ENCODE data around the gene UMODL1. TPM values are rescaled to one million over a fixed set of nuclear protein-coding genes. Genes with fewer than 3 reads are reported as not detected.

Gene UMODL1
- total RNA-seq, 1 donor from 2014 or later: not detected

DNA sequence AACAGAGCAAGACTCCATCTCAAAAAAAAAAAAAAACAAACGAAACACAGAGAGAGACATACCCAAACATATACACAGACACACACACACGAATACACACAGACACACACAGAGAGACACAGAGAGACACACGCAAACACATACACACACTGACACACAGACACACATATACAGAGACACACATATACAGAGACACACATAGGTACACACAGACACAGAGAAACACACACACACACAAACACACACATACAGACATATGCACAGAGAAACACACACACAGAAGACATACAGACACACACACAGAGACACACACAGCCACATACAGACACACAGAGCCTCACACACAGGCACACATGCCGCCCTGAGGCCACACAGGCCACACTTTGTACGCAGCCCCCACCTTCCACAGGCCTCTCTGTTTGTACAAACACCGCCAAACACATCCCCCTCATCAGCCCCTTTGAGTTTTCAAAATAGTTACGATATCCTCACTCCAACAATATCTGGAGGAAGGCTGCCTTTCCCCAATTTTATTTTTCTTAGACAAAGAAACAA, 90.4 kb downstream of the UMODL1 start:
- TF ChIP-seq EZH2 (IDR thresholded peaks at IDR 0.05): no peak
- TF ChIP-seq, protein P1, sequence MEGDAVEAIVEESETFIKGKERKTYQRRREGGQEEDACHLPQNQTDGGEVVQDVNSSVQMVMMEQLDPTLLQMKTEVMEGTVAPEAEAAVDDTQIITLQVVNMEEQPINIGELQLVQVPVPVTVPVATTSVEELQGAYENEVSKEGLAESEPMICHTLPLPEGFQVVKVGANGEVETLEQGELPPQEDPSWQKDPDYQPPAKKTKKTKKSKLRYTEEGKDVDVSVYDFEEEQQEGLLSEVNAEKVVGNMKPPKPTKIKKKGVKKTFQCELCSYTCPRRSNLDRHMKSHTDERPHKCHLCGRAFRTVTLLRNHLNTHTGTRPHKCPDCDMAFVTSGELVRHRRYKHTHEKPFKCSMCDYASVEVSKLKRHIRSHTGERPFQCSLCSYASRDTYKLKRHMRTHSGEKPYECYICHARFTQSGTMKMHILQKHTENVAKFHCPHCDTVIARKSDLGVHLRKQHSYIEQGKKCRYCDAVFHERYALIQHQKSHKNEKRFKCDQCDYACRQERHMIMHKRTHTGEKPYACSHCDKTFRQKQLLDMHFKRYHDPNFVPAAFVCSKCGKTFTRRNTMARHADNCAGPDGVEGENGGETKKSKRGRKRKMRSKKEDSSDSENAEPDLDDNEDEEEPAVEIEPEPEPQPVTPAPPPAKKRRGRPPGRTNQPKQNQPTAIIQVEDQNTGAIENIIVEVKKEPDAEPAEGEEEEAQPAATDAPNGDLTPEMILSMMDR (IDR thresholded peaks at IDR 0.05): no peak
- TF ChIP-seq EZH2phosphoT487 (IDR thresholded peaks at IDR 0.05): no peak
- no peak for DNase-seq (ENCODE audit: low spot score)
- Histone ChIP-seq H3K9me3 (ENCODE audit: low read depth) (no peaks in the 10 kb centered on the region), H3K27me3 (no peaks in the 10 kb centered on the region), H4K20me1 (ENCODE audit: low read depth) (no peaks in the 10 kb centered on the region), H2AFZ (replicated peaks) (peak overlapping the region; percentile 97), H3K4me3 (no peak overlapping the region), H3K27ac (no peak overlapping the region), H3K36me3 (no peaks in the 10 kb centered on the region), H3F3A (ENCODE audit: low read depth) (peaks cover 7% of the 10 kb centered on the region), H3K79me2 (ENCODE audit: low read depth) (no peaks in the 10 kb centered on the region), H3K4me2 (no peak overlapping the region), H3K4me1 (peaks cover 11% of the 10 kb centered on the region), H3K9ac (no peak overlapping the region)
- Mint-ChIP-seq H3K27ac (peak overlapping the region; percentile 94), H3K36me3 (no peaks in the 10 kb centered on the region), H3K9me3 (no peaks in the 10 kb centered on the region), H3K4me3 (peak overlapping the region; percentile 19), H3K27me3 (ENCODE audit: insufficient read depth, low read depth) (peaks cover 11% of the 10 kb centered on the region), H3K4me1 (peaks cover 37% of the 10 kb centered on the region)

DNA sequence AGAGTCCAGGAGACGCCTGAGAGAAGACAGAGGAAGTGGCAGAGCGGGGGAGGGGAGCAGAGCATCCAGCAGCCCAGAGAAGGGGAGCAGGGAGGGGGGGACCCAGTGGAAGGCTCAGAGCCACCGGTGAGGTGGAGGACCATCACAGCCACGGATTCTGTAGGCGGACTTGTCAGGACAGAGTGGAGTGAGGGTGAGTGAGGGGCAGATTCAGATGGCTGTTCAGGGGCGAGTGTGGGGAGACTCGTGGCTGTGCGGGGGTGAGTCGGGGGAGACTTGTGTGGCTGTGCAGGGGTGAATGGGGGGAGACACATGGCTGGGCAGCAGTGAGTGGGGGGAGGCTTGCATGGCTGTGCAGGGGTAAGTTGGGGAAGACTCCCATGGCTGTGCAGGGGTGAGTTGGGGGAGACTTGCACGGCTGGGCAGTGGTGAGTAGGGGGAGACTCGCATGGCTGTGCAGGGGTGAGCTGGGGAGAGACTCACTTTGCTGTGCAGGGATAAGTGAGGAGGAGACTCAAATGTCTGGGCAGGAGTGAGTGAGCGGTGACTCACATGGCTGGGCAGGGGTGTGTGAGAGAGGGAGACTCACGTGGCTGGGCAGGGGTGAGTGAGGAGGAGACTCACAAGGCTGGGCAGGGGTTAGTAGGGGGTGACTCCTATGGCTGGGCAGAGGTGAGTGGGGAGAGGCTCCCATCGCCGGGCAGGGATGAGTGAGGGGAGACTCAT, 91.0 kb downstream of the UMODL1 start:
- H3K36me3 Mint-ChIP-seq: no peaks in the 10 kb centered on the region
- H3K27ac Mint-ChIP-seq: peak overlapping the region; percentile 94
- H3K9me3 Mint-ChIP-seq: no peaks in the 10 kb centered on the region
- peak overlapping the region; percentile 8 for H3K4me3 Mint-ChIP-seq
- Histone ChIP-seq H3F3A (ENCODE audit: low read depth) (peaks cover 5% of the 10 kb centered on the region), H3K36me3 (no peaks in the 10 kb centered on the region), H4K20me1 (ENCODE audit: low read depth) (no peaks in the 10 kb centered on the region), H3K9me3 (ENCODE audit: low read depth) (no peaks in the 10 kb centered on the region), H3K4me3 (no peak overlapping the region), H2AFZ (replicated peaks) (peak overlapping the region; percentile 97), H3K27me3 (no peaks in the 10 kb centered on the region), H3K4me1 (peaks cover 10% of the 10 kb centered on the region), H3K9ac (no peak overlapping the region), H3K79me2 (ENCODE audit: low read depth) (no peaks in the 10 kb centered on the region), H3K27ac (no peak overlapping the region), H3K4me2 (no peak overlapping the region)
- H3K4me1 Mint-ChIP-seq: peaks cover 32% of the 10 kb centered on the region
- TF ChIP-seq EZH2 (IDR thresholded peaks at IDR 0.05) (no peak), EZH2phosphoT487 (IDR thresholded peaks at IDR 0.05) (no peak)
- DNase-seq (ENCODE audit: low spot score): peak; percentile 22
- H3K27me3 Mint-ChIP-seq (ENCODE audit: insufficient read depth, low read depth): peaks cover 11% of the 10 kb centered on the region

DNA sequence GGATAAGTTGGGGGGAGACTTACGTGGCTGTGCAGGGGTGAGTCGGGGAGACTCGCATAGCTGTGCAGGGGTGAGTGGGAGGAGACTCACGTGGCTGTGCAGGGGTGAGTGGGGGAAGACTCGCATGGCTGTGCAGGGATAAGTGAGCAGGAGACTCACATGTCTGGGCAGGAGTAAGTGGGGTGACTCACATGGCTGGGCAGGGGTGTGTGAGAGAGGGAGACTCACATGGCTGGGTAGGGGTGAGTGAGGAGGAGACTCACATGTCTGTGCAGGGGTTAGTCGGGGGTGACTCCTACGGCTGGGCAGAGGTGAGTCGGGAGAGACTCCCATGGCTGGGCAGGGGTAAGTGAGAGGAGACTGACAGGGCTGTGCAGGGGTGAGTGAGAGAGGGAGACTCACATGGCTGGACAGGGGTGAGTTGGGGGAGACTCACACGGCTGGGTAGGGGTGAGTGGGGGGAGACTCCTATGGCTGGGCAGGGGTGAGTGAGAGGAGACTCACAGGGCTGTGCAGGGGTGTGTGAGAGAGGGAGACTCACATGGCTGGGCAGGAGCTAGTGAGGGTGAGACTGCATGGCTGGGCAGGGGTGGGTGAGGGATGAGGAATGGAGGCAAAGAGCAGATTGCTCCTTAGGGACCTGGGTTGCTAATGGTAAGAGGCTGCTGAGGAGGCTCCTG, 91.9 kb downstream of the UMODL1 start:
- H3K9me3 ChIP-seq (ENCODE audit: low read depth): no peaks in the 10 kb centered on the region
- no peaks in the 10 kb centered on the region for H3K9me3 Mint-ChIP-seq
- H3K9ac ChIP-seq: no peak overlapping the region
- H3F3A ChIP-seq (ENCODE audit: low read depth): peaks cover 3% of the 10 kb centered on the region
- H3K27me3 ChIP-seq: no peaks in the 10 kb centered on the region
- H3K27me3 Mint-ChIP-seq (ENCODE audit: insufficient read depth, low read depth): peaks cover 11% of the 10 kb centered on the region
- no peak overlapping the region for H2AFZ ChIP-seq (replicated peaks)
- no peak overlapping the region for H3K4me3 ChIP-seq
- no peak overlapping the region for H3K4me2 ChIP-seq
- H4K20me1 ChIP-seq (ENCODE audit: low read depth): no peaks in the 10 kb centered on the region
- peak overlapping the region; percentile 8 for H3K4me3 Mint-ChIP-seq
- H3K27ac ChIP-seq: no peak overlapping the region
- H3K36me3 ChIP-seq: no peaks in the 10 kb centered on the region
- no peak for TF ChIP-seq EZH2 (IDR thresholded peaks at IDR 0.05)
- no peak for TF ChIP-seq EZH2phosphoT487 (IDR thresholded peaks at IDR 0.05)
- TF ChIP-seq, protein P1 (IDR thresholded peaks at IDR 0.05): no peak
- H3K4me1 ChIP-seq: peaks cover 5% of the 10 kb centered on the region
- peaks cover 23% of the 10 kb centered on the region for H3K4me1 Mint-ChIP-seq
- DNase-seq (ENCODE audit: low spot score): no peak
- H3K36me3 Mint-ChIP-seq: no peaks in the 10 kb centered on the region
- peak overlapping the region; percentile 42 for H3K27ac Mint-ChIP-seq
- no peaks in the 10 kb centered on the region for H3K79me2 ChIP-seq (ENCODE audit: low read depth)
